PC-3 (cell line): ENCODE measurements around the gene CFAP73. TPM values are rescaled to one million over a fixed set of nuclear protein-coding genes. Genes with fewer than 3 reads are reported as not detected.

Experiments used
- ATAC-seq: fragments of 200-7000 bp; cut with Tn5 transposase; 2 replicates; pipeline ENCODE4 v1.9.1; 2020; ENCODE audit warnings: mild to moderate bottlenecking, moderate library complexity
- BruUV-seq: library from RNA; stranded (reverse); fragments of 400-500 nt; replicated peaks from 2 replicates; lab custom pipeline; 2021; lab: Mats Ljungman, UMichigan
- CTCF ChIA-PET: fragments of 300-600 bp; sonication (Branson Sonifier 250); formaldehyde crosslinking; loops from one replicate; lab custom pipeline; 2022; ENCODE audit warnings: antibody characterized with exemption; lab: Charles Lee
- POLR2A ChIA-PET: fragments of 300-600 bp; sonication (Branson Sonifier 250); formaldehyde crosslinking; loops from one replicate; lab custom pipeline; 2022; ENCODE audit warnings: antibody characterized with exemption; ENCODE audit not compliant: unreplicated experiment; lab: Charles Lee
- DNase-seq: peaks from one replicate; pipeline ENCODE4 v3.0.0-alpha.2; 2015
- H2AFZ ChIP-seq: fragments of 300-600 bp; sonication (generic); 2 replicates; pipeline ENCODE4 v1.6.0; 2016; ENCODE audit warnings: antibody characterized with exemption, low read length
- H3F3A ChIP-seq: fragments of 300-600 bp; sonication (generic); one replicate; pipeline ENCODE4 v1.6.0; 2017; ENCODE audit warnings: antibody characterized with exemption, low read length, control low read depth, mild to moderate bottlenecking; ENCODE audit not compliant: unreplicated experiment
- H3K27ac ChIP-seq: fragments of 300-600 bp; sonication (generic); 2 replicates; pipeline ENCODE4 v1.5.1; 2016; ENCODE audit warnings: mild to moderate bottlenecking, low read length
- H3K27me3 ChIP-seq: fragments of 300-600 bp; sonication (generic); 2 replicates; pipeline ENCODE4 v1.6.1; 2016; ENCODE audit warnings: low read length, mixed read lengths
- H3K36me3 ChIP-seq: fragments of 300-600 bp; sonication (generic); 2 replicates; pipeline ENCODE4 v1.6.1; 2016; ENCODE audit warnings: low read depth, mixed run types, low read length, mixed read lengths
- H3K4me1 ChIP-seq: fragments of 300-600 bp; sonication (generic); 2 replicates; pipeline ENCODE4 v1.5.1; 2016; ENCODE audit warnings: low read length; ENCODE audit not compliant: insufficient read depth
- H3K4me2 ChIP-seq: fragments of 300-600 bp; sonication (generic); 2 replicates; pipeline ENCODE4 v1.6.0; 2016; ENCODE audit warnings: low read length
- H3K4me3 ChIP-seq: fragments of 300-600 bp; sonication (generic); 2 replicates; pipeline ENCODE4 v1.5.1; 2016; ENCODE audit warnings: mild to moderate bottlenecking, low read length, mixed read lengths
- H3K79me2 ChIP-seq: fragments of 300-600 bp; sonication (generic); 2 replicates; pipeline ENCODE4 v1.6.1; 2017; ENCODE audit warnings: low read length, mixed read lengths
- H3K9ac ChIP-seq: fragments of 300-600 bp; sonication (generic); 2 replicates; pipeline ENCODE4 v1.6.0; 2016; ENCODE audit warnings: mild to moderate bottlenecking, low read length
- H3K9me2 ChIP-seq: fragments of 300-600 bp; sonication (generic); replicated peaks from 2 replicates; pipeline ENCODE4 v1.6.1; 2016; ENCODE audit warnings: mixed run types, low read length, mixed read lengths
- H3K9me3 ChIP-seq: fragments of 300-600 bp; sonication (generic); 2 replicates; pipeline ENCODE4 v1.6.1; 2016; ENCODE audit warnings: low read length, mixed read lengths
- H4K20me1 ChIP-seq: fragments of 300-600 bp; sonication (generic); 2 replicates; pipeline ENCODE4 v1.6.1; 2016; ENCODE audit warnings: low read length, mixed read lengths
- CTCF ChIP-seq: fragments of 300-600 bp; sonication (generic); conservative IDR thresholded peaks from 2 replicates; pipeline ENCODE4 v1.5.1; 2017; ENCODE audit warnings: antibody characterized with exemption, low read depth, mild to moderate bottlenecking, low read length
- EZH2 ChIP-seq: fragments of 300-600 bp; sonication (generic); IDR thresholded peaks from one replicate; pipeline ENCODE4 v1.6.1; 2017; ENCODE audit warnings: antibody characterized with exemption, mild to moderate bottlenecking, low read length; ENCODE audit not compliant: unreplicated experiment
- EZH2phosphoT487 ChIP-seq: fragments of 300-600 bp; sonication (generic); IDR thresholded peaks from 2 replicates; pipeline ENCODE4 v1.6.1; 2018; ENCODE audit warnings: mild to moderate bottlenecking, antibody characterized with exemption, low read length, borderline replicate concordance
- intact Hi-C: fragments of 100-400 bp; cut with micrococcal nuclease; formaldehyde crosslinking; loops from 2 replicates; pipeline ENCODE4 v1.9.0; 2023
- total RNA-seq: library from RNA; depleted of rRNA; stranded (reverse); fragments of >200 nt; gene quantifications from 2 replicates; pipeline ENCODE4 v1.2.3, GENCODE V29; 2014

CFAP73 gene
- total RNA-seq, 1 experiment from 2014 or later: not detected

- TF ChIP-seq CTCF (no peak), EZH2 (no peak), EZH2phosphoT487 (no peak)
- H3K4me1 ChIP-seq: peaks cover 24% of the 10 kb centered on the region
- H3K79me2 ChIP-seq: peaks cover 63% of the 10 kb centered on the region
- no peaks in the 10 kb centered on the region for H3K27me3 ChIP-seq
- DNase-seq (no peak), ATAC-seq (no peak)
- peak overlapping the region; percentile 95 for H3K4me3 ChIP-seq
- intact Hi-C loops: no loop called here
- no peak overlapping the region for H3K27ac ChIP-seq
- H3F3A ChIP-seq: no peaks in the 10 kb centered on the region
- H3K9me3 ChIP-seq: no peaks in the 10 kb centered on the region
- BruUV-seq: no TSS peak
- no peaks in the 10 kb centered on the region for H3K9me2 ChIP-seq
- peak overlapping the region; percentile 100 for H3K9ac ChIP-seq
- peak overlapping the region; percentile 90 for H3K4me2 ChIP-seq
- no peak overlapping the region for H2AFZ ChIP-seq
- CTCF ChIA-PET: no interaction called here
- POLR2A ChIA-PET: interaction anchor here (0.6 kb wide), 2 partner anchors 8 to 231 kb away, joined by 4 to 23 read pairs; no protein-coding TSS in a partner anchor
- peaks cover 27% of the 10 kb centered on the region for H4K20me1 ChIP-seq
- H3K36me3 ChIP-seq: peaks cover 16% of the 10 kb centered on the region
Measured at GRCh38 chr12:113186666-113187325, 37.3 kb downstream of the CFAP73 start.

GRCh38 chr12:113189361-113189760 is 39.8 kb downstream of the CFAP73 start:
- no peak overlapping the region for H2AFZ ChIP-seq
- H3K4me2 ChIP-seq: no peak overlapping the region
- H3K27ac ChIP-seq: no peak overlapping the region
- no peaks in the 10 kb centered on the region for H3F3A ChIP-seq
- H3K36me3 ChIP-seq: peaks cover 17% of the 10 kb centered on the region
- peaks cover 26% of the 10 kb centered on the region for H3K4me1 ChIP-seq
- no peak for TF ChIP-seq EZH2phosphoT487
- no peak for TF ChIP-seq CTCF
- no peak for TF ChIP-seq EZH2
- no peak overlapping the region for H3K4me3 ChIP-seq
- peaks cover 38% of the 10 kb centered on the region for H3K79me2 ChIP-seq
- no peaks in the 10 kb centered on the region for H3K27me3 ChIP-seq
- ChIA-PET CTCF (no interaction called here), POLR2A (no interaction called here)
- no TSS peak for BruUV-seq
- ATAC-seq (no peak), DNase-seq (no peak)
- H3K9ac ChIP-seq: no peak overlapping the region
- intact Hi-C loops: no loop called here
- no peaks in the 10 kb centered on the region for H3K9me2 ChIP-seq
- peaks cover 6% of the 10 kb centered on the region for H4K20me1 ChIP-seq
- no peaks in the 10 kb centered on the region for H3K9me3 ChIP-seq

GRCh38 chr12:113190761-113191160 is 41.2 kb downstream of the CFAP73 start:
- H3K27ac ChIP-seq: no peak overlapping the region
- H4K20me1 ChIP-seq: 0 out of 2 replicates have a peak, but pooled peaks cover 6% of the 10 kb centered on the region
- POLR2A ChIA-PET: no interaction called here
- no peaks in the 10 kb centered on the region for H3K9me2 ChIP-seq
- peak; percentile 54 for DNase-seq
- peaks cover 25% of the 10 kb centered on the region for H3K79me2 ChIP-seq
- H3K4me1 ChIP-seq: peaks cover 29% of the 10 kb centered on the region
- no peak overlapping the region for H2AFZ ChIP-seq
- H3K4me3 ChIP-seq: no peak overlapping the region
- peak; percentile 10; the same call in 1 of the 2 replicates for ATAC-seq
- no peaks in the 10 kb centered on the region for H3F3A ChIP-seq
- no peak overlapping the region for H3K4me2 ChIP-seq
- H3K9me3 ChIP-seq: no peaks in the 10 kb centered on the region
- H3K9ac ChIP-seq: no peak overlapping the region
- no peaks in the 10 kb centered on the region for H3K27me3 ChIP-seq
- no peak for TF ChIP-seq CTCF
- TF ChIP-seq EZH2phosphoT487: no peak
- no peak for TF ChIP-seq EZH2
- CTCF ChIA-PET: interaction anchor here (0.6 kb wide), 1 partner anchor 93 kb away, joined by 3 read pairs; no protein-coding TSS in a partner anchor
- intact Hi-C loops: loop anchor here (5.0 kb wide), 1 partner anchor 232 kb away; the partner anchor contains the start of gene SDSL
- peaks cover 17% of the 10 kb centered on the region for H3K36me3 ChIP-seq
- BruUV-seq: no TSS peak
